GM13977 (cell line): ENCODE measurements around the gene KLHL40.
A peak's percentile ranks its signal among the peaks of the same experiment; 100 is the strongest.

Source experiments
- DNase-seq: peaks from one replicate; pipeline ENCODE4 v3.0.0; 2012; ENCODE audit warnings: low spot score
- CTCF ChIP-seq: IDR thresholded peaks from 2 replicates; pipeline ENCODE4 v1.5.1; 2012; ENCODE audit warnings: mild to moderate bottlenecking, control low read depth; ENCODE audit not compliant: insufficient read depth; ENCODE audit errors: extremely low read depth, missing control alignments
- in situ Hi-C: fragments of 300-500 bp; cut with MboI; formaldehyde crosslinking; loops from one replicate; pipeline ENCODE4 v1.12.0; 2022; ENCODE audit warnings: low sequenced_read_pairs, low pct_unique_long_range_greater_than_20kb, mixed read lengths, inconsistent platforms; ENCODE audit not compliant: unreplicated experiment

Gene KLHL40

GRCh38 chr3:42698216-42698910, 13.0 kb downstream of the KLHL40 start:
- in situ Hi-C loops = no loop called here
- TF ChIP-seq CTCF = no peak
- DNase-seq = no peak

GRCh38 chr3:42698911-42699230, 13.5 kb downstream of the KLHL40 start:
- in situ Hi-C loops = no loop called here
- DNase-seq = no peak
- TF ChIP-seq CTCF = no peak

- no peak for TF ChIP-seq CTCF
- in situ Hi-C loops = no loop called here
- no peak for DNase-seq
These were observed 14.2 kb downstream of the KLHL40 start for GRCh38 chr3:42699511-42699971.

GRCh38 chr3:42700366-42701288, 15.3 kb downstream of the KLHL40 start:
- no peak for TF ChIP-seq CTCF
- DNase-seq = no peak
- in situ Hi-C loops = no loop called here

- TF ChIP-seq CTCF = no peak
- in situ Hi-C loops = no loop called here
These were observed 16.2 kb downstream of the KLHL40 start for GRCh38 chr3:42701371-42702065.

More at GRCh38 chr3:42701371-42702065, 16.2 kb downstream of the KLHL40 start:
- peak; percentile 79 for DNase-seq
